Gastroesophageal sphincter (tissue), 4 donors: ENCODE results near the gene SETD5. TPM values are rescaled to one million over a fixed set of nuclear protein-coding genes. Genes with fewer than 3 reads are reported as not detected.

Source experiments
- ATAC-seq: fragments of 150-250 bp; one replicate; pipeline ENCODE4 v1.9.1; 2016; ENCODE audit warnings: mild to moderate bottlenecking, moderate library complexity
- H3K27ac ChIP-seq, 4 donors: fragments of 200-600 bp; sonication (generic) in 3 of 4; 1 replicate in 3 of 4; 2 replicates in 1 of 4; pipeline ENCODE4 v1.5.1; 2016 to 2019
- H3K27me3 ChIP-seq: fragments of 200-600 bp; sonication (generic); one replicate; pipeline ENCODE4 v1.5.1; 2019
- H3K36me3 ChIP-seq, 2 donors: fragments of 200-600 bp; sonication (generic); one replicate each; pipeline ENCODE4 v1.5.1; 2019; ENCODE audit warnings: control low read depth in 1 of 2
- H3K4me1 ChIP-seq, 3 donors: fragments of 200-600 bp; sonication (generic); 1 replicate in 2 of 3; 2 replicates in 1 of 3; pipeline ENCODE4 v1.5.1; 2016 to 2019; ENCODE audit warnings: control low read depth in 2 of 3
- H3K4me3 ChIP-seq, 2 donors: fragments of 200-600 bp; sonication (generic); one replicate each; pipeline ENCODE4 v1.5.1; 2019; ENCODE audit warnings: mild to moderate bottlenecking in 1 of 2, moderate library complexity in 1 of 2
- H3K9me3 ChIP-seq, 3 donors: fragments of 200-600 bp; sonication (generic); one replicate each; pipeline ENCODE4 v1.5.1; 2017 to 2019; ENCODE audit warnings: control low read depth in 2 of 3
- CTCF ChIP-seq, 4 experiments: fragments of 200-600 bp in 2 of 4; fragments of 450-650 bp in 2 of 4; sonication (generic) in 1 of 4; IDR thresholded peaks; one replicate each; pipeline ENCODE4 v1.5.1; 2017 to 2019; ENCODE audit warnings: antibody characterized with exemption in 4 of 4, mild to moderate bottlenecking in 2 of 4, moderate library complexity in 2 of 4
- EP300 ChIP-seq: sonication (generic); formaldehyde crosslinking; IDR thresholded peaks from one replicate; pipeline ENCODE4 v1.6.1; 2017; ENCODE audit warnings: antibody characterized with exemption, mild to moderate bottlenecking
- POLR2A ChIP-seq, 2 donors: fragments of 450-650 bp; IDR thresholded peaks; one replicate each; pipeline ENCODE4 v1.6.1; 2017; ENCODE audit warnings: antibody characterized with exemption in 2 of 2, mild to moderate bottlenecking in 2 of 2, moderate library complexity in 1 of 2
- POLR2AphosphoS5 ChIP-seq: sonication (generic); formaldehyde crosslinking; IDR thresholded peaks from one replicate; pipeline ENCODE4 v1.6.1; 2017; ENCODE audit warnings: antibody characterized with exemption
- WGBS, 2 donors: methylation state at CpG; one replicate each; pipeline ENCODE4 v1.1.5; 2018; ENCODE audit warnings: low coverage in 1 of 2; 5-methylcytosine and 5-hydroxymethylcytosine counted together
- total RNA-seq, 4 donors: library from RNA; depleted of rRNA; stranded (reverse); fragments of >200 nt; gene quantifications; one replicate each; pipeline ENCODE4 v1.1.0, GENCODE V29; 2016

The SETD5 gene
- total RNA-seq, 4 donors from 2014 or later = 51.5 to 95.3 (median 76.8) TPM

DNA sequence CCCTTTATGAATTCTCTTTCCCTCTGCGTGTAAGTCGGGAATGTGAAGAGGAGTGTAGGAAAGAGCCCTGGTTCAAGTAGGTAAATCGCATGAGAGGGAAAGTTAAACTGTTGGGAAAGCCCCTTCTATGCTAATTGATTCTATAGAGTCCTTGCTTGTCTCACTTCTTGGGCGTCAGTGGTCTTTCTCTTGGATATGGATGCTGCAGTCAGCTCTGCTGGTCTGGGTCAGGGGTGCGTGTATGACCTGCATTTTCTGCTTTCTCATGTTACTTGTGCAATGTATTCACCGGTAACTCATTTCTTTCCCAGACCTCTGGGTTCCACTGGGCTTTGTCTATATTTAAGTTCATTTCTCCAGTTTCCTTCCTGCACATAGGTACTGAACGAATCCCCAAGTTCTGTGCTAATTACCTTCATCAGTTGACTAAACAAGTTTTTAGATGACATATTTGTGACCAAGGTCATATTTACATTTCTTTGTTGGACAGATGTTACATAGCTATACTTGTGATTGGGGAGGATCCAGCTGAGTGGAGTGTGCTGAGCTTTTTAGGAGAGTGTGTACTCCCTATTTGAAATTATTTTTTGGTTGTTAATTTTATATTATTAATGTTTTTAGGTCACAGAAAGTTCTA is 1.4 kb downstream of the SETD5 start:
- Histone ChIP-seq H3K27ac (peak overlapping the region; percentile 98 to 99 (median 98)), H3K36me3 (peaks cover 0 to 3% of the 10 kb centered on the region in 2 donors), H3K9me3 (no peaks in the 10 kb centered on the region), H3K27me3 (no peaks in the 10 kb centered on the region), H3K4me3 (peak overlapping the region; percentile 84 to 96), H3K4me1 (peaks cover 40 to 73% (median 46%) of the 10 kb centered on the region in 3 donors)
- TF ChIP-seq CTCF (IDR thresholded peaks at IDR 0.05) (no peak), POLR2A (IDR thresholded peaks at IDR 0.05) (no peak), POLR2AphosphoS5 (no peak), EP300 (no peak)
- ATAC-seq = no peak
- WGBS, 2 donors = 0 to 1% methylated on average over 7 of the region's 7 CpGs

- no peaks in the 10 kb centered on the region for H3K27me3 ChIP-seq
- peak overlapping the region; percentile 98 to 99 (median 98) for H3K27ac ChIP-seq
- TF ChIP-seq EP300 (no peak), CTCF (IDR thresholded peaks at IDR 0.05) (no peak), POLR2AphosphoS5 (no peak), POLR2A (IDR thresholded peaks at IDR 0.05) (no peak)
- no peaks in the 10 kb centered on the region for H3K9me3 ChIP-seq
- 0% methylated on average over 2 of the region's 2 CpGs for WGBS, 2 donors
- peaks cover 40 to 73% (median 46%) of the 10 kb centered on the region in 3 donors for H3K4me1 ChIP-seq
- no peak for ATAC-seq
- no peaks in the 10 kb centered on the region for H3K36me3 ChIP-seq
- peak overlapping the region; percentile 84 to 96 for H3K4me3 ChIP-seq
Measured at GRCh38 chr3:9399337-9399703, 1.9 kb downstream of the SETD5 start.

DNA sequence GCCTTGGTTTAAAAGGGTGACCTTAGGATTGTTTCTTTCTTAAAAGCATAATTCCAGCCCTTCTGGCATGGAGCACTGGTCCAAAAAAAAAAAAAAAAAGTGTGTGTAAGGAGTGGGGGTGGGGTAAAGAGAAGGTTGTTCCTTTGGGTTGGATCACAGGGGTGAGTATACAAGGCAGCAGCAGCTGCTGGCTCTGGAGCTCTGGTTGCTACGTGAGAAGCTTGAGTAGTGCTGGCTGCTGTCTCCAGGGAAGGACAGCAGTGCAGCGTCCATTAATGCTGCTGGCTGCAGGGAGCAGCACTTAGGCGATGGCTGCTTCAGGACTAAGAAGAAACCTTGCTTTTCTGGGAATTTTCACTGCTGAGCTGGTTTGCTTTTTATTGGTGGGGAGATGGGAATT is 2.3 kb downstream of the SETD5 start:
- no peaks in the 10 kb centered on the region for H3K9me3 ChIP-seq
- no peak for ATAC-seq
- H3K27me3 ChIP-seq = no peaks in the 10 kb centered on the region
- TF ChIP-seq POLR2A (IDR thresholded peaks at IDR 0.05) = no peak
- TF ChIP-seq POLR2AphosphoS5 = peak; percentile 49
- TF ChIP-seq CTCF (IDR thresholded peaks at IDR 0.05) = peak in 1 of 4 experiments; percentile 15
- peak overlapping the region; percentile 98 to 99 (median 98) for H3K27ac ChIP-seq
- peaks cover 39 to 73% (median 46%) of the 10 kb centered on the region in 3 donors for H3K4me1 ChIP-seq
- WGBS, 2 donors = 0 to 6% methylated on average over 3 of the region's 3 CpGs
- H3K4me3 ChIP-seq = peak overlapping the region; percentile 84 to 96
- no peaks in the 10 kb centered on the region for H3K36me3 ChIP-seq

DNA sequence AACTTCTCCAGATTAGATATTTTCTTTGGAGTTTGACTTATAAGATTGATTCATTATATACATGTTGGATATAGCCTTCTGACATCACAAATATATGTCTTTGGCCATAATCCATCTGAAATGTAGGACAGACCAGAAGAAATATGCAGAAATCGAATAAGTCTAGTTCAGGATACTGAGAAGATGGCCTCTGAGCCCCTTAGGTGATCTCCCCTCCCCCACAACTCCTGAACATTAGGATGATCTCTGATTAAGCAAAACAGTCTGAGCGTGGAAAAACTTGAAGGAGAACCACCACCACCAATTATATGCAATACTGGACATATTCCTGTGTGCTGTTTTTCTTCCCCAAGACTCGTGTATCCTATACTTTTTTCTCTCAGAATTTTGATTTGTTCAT is 3.2 kb downstream of the SETD5 start:
- TF ChIP-seq POLR2A (IDR thresholded peaks at IDR 0.05) (no peak), POLR2AphosphoS5 (no peak), EP300 (no peak), CTCF (IDR thresholded peaks at IDR 0.05) (no peak)
- WGBS, 2 donors = 6 to 12% methylated on average over 2 to 3 of the region's 3 CpGs
- peak overlapping the region in 3 of 4 donors; percentile 98 to 99 (median 99) for H3K27ac ChIP-seq
- no peaks in the 10 kb centered on the region for H3K36me3 ChIP-seq
- peaks cover 37 to 73% (median 44%) of the 10 kb centered on the region in 3 donors for H3K4me1 ChIP-seq
- no peaks in the 10 kb centered on the region for H3K27me3 ChIP-seq
- no peak overlapping the region for H3K4me3 ChIP-seq
- ATAC-seq = no peak
- H3K9me3 ChIP-seq = no peaks in the 10 kb centered on the region

- no peaks in the 10 kb centered on the region for H3K36me3 ChIP-seq
- H3K4me3 ChIP-seq = peak overlapping the region in 1 of 2 donors; percentile 3
- peak overlapping the region; percentile 36 to 99 (median 98) for H3K27ac ChIP-seq
- H3K27me3 ChIP-seq = no peaks in the 10 kb centered on the region
- 11 to 28% methylated on average over 4 of the region's 4 CpGs for WGBS, 2 donors
- no peak for ATAC-seq
- no peak for TF ChIP-seq POLR2AphosphoS5
- no peak for TF ChIP-seq CTCF (IDR thresholded peaks at IDR 0.05)
- TF ChIP-seq EP300 = no peak
- TF ChIP-seq POLR2A (IDR thresholded peaks at IDR 0.05) = no peak
- peaks cover 39 to 82% (median 46%) of the 10 kb centered on the region in 3 donors for H3K4me1 ChIP-seq
- no peaks in the 10 kb centered on the region for H3K9me3 ChIP-seq
Measured at GRCh38 chr3:9401986-9402385, 4.6 kb downstream of the SETD5 start.
